Cardiac septum (tissue), 1 donor: ENCODE results near the gene ATP13A4. TPM values are rescaled to one million over a fixed set of nuclear protein-coding genes. Genes with fewer than 3 reads are reported as not detected.

Source experiments
- DNase-seq: peaks from one replicate; pipeline ENCODE4 v3.0.0-alpha.2; 2020; ENCODE audit warnings: low spot score
- intact Hi-C: fragments of 100-400 bp; cut with DNase I; formaldehyde crosslinking; loops from one replicate; pipeline ENCODE4 v1.14.0; 2022
- long read RNA-seq: library from polyadenylated mRNA; unstranded; transcript quantifications from one replicate; pipeline ENCODE4 v2.0.0, GENCODE V29; 2021
- total RNA-seq: library from RNA; stranded (reverse); fragmentation: NEBNext Ultra II Directional; extraction: Animal tissue kit (Norgen Biotek cat#: 25700); gene quantifications from one replicate; pipeline ENCODE4 v1.2.1, GENCODE V29; 2021
- donor health status: DM: no; HTN: no; CAD: no.

Gene ATP13A4
- not detected for total RNA-seq
- long read RNA-seq, result 0 reads

- DNase-seq, result no peak
- intact Hi-C loops, result no loop called here
These were observed at the start of gene ATP13A4 for GRCh38 chr3:193554811-193555210. Gene ATP13A4, minus strand, starts transcription at chr3:193554895. Its CDS starts 96 bp downstream, at chr3:193554799.

GRCh38 chr3:193599393-193599792 lies 44.7 kb upstream of the ATP13A4 start:
- DNase-seq, result no peak
- intact Hi-C loops, result no loop called here

- intact Hi-C loops, result no loop called here
- no peak for DNase-seq
These were observed 43.5 kb upstream of the ATP13A4 start for GRCh38 chr3:193598202-193598601.

GRCh38 chr3:193595939-193596487 lies 41.3 kb upstream of the ATP13A4 start:
- DNase-seq, result no peak
- intact Hi-C loops, result no loop called here

- intact Hi-C loops, result no loop called here
- no peak for DNase-seq
These were observed 40.4 kb upstream of the ATP13A4 start for GRCh38 chr3:193594946-193595689.

- DNase-seq, result no peak
- intact Hi-C loops, result no loop called here
These were observed 39.0 kb upstream of the ATP13A4 start for GRCh38 chr3:193593668-193594030.

- DNase-seq, result peak; percentile 97
- intact Hi-C loops, result no loop called here
These were observed 38.4 kb upstream of the ATP13A4 start, which contains the start of gene OPA1 for GRCh38 chr3:193592841-193593667. Gene OPA1, plus strand, starts transcription at chr3:193593208. Its CDS starts 170 bp downstream, at chr3:193593378.

- intact Hi-C loops, result no loop called here
- DNase-seq, result no peak
These were observed 35.6 kb upstream of the ATP13A4 start for GRCh38 chr3:193590088-193590856.

GRCh38 chr3:193589616-193590015 lies 34.9 kb upstream of the ATP13A4 start:
- intact Hi-C loops, result no loop called here
- DNase-seq, result no peak

- intact Hi-C loops, result no loop called here
- no peak for DNase-seq
These were observed 34.4 kb upstream of the ATP13A4 start for GRCh38 chr3:193589129-193589528.

- intact Hi-C loops, result no loop called here
- DNase-seq, result no peak
These were observed 31.8 kb upstream of the ATP13A4 start for GRCh38 chr3:193586526-193586925.

- intact Hi-C loops, result no loop called here
- DNase-seq, result no peak
These were observed 30.8 kb upstream of the ATP13A4 start for GRCh38 chr3:193585530-193585929.

GRCh38 chr3:193574488-193575070 lies 19.9 kb upstream of the ATP13A4 start:
- intact Hi-C loops, result loop anchor here (5.0 to 10.0 kb wide), 4 partner anchors 112 to 1107 kb away; no protein-coding TSS in a partner anchor
- DNase-seq, result no peak

GRCh38 chr3:193573403-193574191 lies 18.9 kb upstream of the ATP13A4 start:
- no peak for DNase-seq

GRCh38 chr3:193572426-193572908 lies 17.8 kb upstream of the ATP13A4 start:
- intact Hi-C loops, result loop anchor here (2.0 to 10.0 kb wide), 5 partner anchors 110 to 1105 kb away; no protein-coding TSS in a partner anchor
- DNase-seq, result no peak

More at GRCh38 chr3:193573403-193574191, 18.9 kb upstream of the ATP13A4 start:
- intact Hi-C loops, result loop anchor here (2.0 to 10.0 kb wide), 5 partner anchors 111 to 1106 kb away; no protein-coding TSS in a partner anchor

GRCh38 chr3:193569119-193569518 lies 14.4 kb upstream of the ATP13A4 start:
- no peak for DNase-seq
- intact Hi-C loops, result loop anchor here (10.0 kb wide), 1 partner anchor 374 kb away; no protein-coding TSS in a partner anchor

- intact Hi-C loops, result loop anchor here (10.0 kb wide), 1 partner anchor 369 kb away; no protein-coding TSS in a partner anchor
- no peak for DNase-seq
These were observed 9.3 kb upstream of the ATP13A4 start for GRCh38 chr3:193564012-193564411.

- intact Hi-C loops, result loop anchor here (10.0 kb wide), 1 partner anchor 369 kb away; no protein-coding TSS in a partner anchor
- no peak for DNase-seq
These were observed 8.7 kb upstream of the ATP13A4 start for GRCh38 chr3:193563426-193563825.
